OCI-LY3 (cell line): ENCODE data around the gene KLRD1.
"Not testable (repeated sequence)": the region's sequence is repeated elsewhere in the genome, so short reads cannot be mapped to it uniquely, and the experiment has no call there.

ENCODE experiments used
- H2AFZ ChIP-seq: fragments of 200-600, 300-600 bp; shearing (Covaris generic); 2 replicates; pipeline ENCODE4 v1.6.0; 2014; ENCODE audit warnings: antibody characterized with exemption, low read depth, low read length
- H3K27ac ChIP-seq: fragments of 200-600, 300-600 bp; sonication (generic); 2 replicates; pipeline ENCODE4 v1.5.1; 2014; ENCODE audit warnings: mild to moderate bottlenecking, low read length, moderate library complexity, mixed read lengths
- H3K27me3 ChIP-seq: fragments of 200-600, 300-600 bp; sonication (generic); 2 replicates; pipeline ENCODE4 v1.6.1; 2014; ENCODE audit warnings: low read depth, low read length, mixed read lengths
- H3K36me3 ChIP-seq: fragments of 200-600, 300-600 bp; sonication (generic); replicated peaks from 2 replicates; pipeline ENCODE3; 2014; ENCODE audit warnings: low read depth, low read length, mixed read lengths
- H3K4me1 ChIP-seq: fragments of 300-600, 200-600 bp; sonication (generic); 2 replicates; pipeline ENCODE4 v1.6.1; 2014; ENCODE audit warnings: low read length, mixed read lengths
- H3K4me2 ChIP-seq: fragments of 200-600, 300-600 bp; sonication (generic); 2 replicates; pipeline ENCODE4 v1.6.1; 2014; ENCODE audit warnings: low read length, mixed read lengths
- H3K4me3 ChIP-seq: fragments of 300-600, 200-600 bp; sonication (generic); 2 replicates; pipeline ENCODE4 v1.5.1; 2014; ENCODE audit warnings: antibody characterized with exemption, mild to moderate bottlenecking, low read length, moderate library complexity
- H3K79me2 ChIP-seq: fragments of 300-600, 200-600 bp; shearing (Covaris generic); 2 replicates; pipeline ENCODE4 v1.6.1; 2014; ENCODE audit warnings: mild to moderate bottlenecking, low read length, mixed read lengths
- H3K9ac ChIP-seq: fragments of 300-600, 200-600 bp; shearing (Covaris generic); 2 replicates; pipeline ENCODE4 v1.6.0; 2014; ENCODE audit warnings: mild to moderate bottlenecking, low read length, moderate library complexity
- H3K9me3 ChIP-seq: fragments of 200-600, 300-600 bp; shearing (Covaris generic); 2 replicates; pipeline ENCODE4 v1.6.1; 2014; ENCODE audit warnings: low read length, mixed read lengths; ENCODE audit not compliant: insufficient read depth
- H4K20me1 ChIP-seq: fragments of 200-600, 300-600 bp; sonication (generic); 2 replicates; pipeline ENCODE4 v1.6.1; 2016; ENCODE audit warnings: low read length, mixed read lengths; ENCODE audit not compliant: insufficient read depth
- EZH2phosphoT487 ChIP-seq: fragments of 200-600 bp; shearing (Covaris generic); IDR thresholded peaks from 2 replicates; pipeline ENCODE4 v1.6.1; 2018; ENCODE audit warnings: antibody characterized with exemption, mixed run types, low read depth
- TF ChIP-seq, protein P1 (sequence below): fragments of 200-600, 300-600 bp; sonication (generic); IDR thresholded peaks from 2 replicates; pipeline ENCODE4 v1.5.1; 2014; ENCODE audit warnings: antibody characterized with exemption, low read length, low read depth

The KLRD1 gene

DNA sequence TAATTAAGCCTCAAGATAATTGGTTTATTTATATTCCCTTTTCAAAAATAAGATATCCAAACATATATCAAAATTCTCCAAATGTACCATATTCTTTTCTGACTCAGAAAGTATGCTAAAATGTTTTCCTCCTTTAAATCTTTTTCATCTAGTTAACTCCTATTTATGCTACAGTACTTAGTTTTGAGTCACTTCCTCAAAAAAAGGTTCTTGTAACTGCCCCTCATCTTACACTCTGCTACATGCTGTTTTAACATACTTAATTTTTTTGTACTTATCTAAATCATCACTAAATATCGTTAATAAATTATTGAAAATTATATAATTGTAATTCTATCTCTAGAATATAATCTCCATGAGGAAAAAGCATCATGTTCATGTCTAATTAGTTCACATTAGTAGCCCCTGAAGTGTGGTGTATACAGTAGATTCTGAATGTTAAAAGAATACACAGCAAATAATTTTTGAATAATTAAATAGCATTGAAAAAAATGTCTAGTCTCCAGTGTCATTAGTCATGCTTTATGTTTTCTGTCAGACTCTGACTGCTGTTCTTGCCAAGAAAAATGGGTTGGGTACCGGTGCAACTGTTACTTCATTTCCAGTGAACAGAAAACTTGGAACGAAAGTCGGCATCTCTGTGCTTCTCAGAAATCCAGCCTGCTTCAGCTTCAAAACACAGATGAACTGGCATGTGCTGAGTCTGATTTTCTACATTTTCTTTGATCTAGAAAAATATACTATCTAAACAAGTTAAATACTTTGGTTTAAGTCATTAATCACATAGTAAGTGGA, 3.5 kb downstream of the KLRD1 start:
- Histone ChIP-seq H3K4me3 (no peak overlapping the region), H3K27ac (no peak overlapping the region), H3K79me2 (no peaks in the 10 kb centered on the region), H2AFZ (no peak overlapping the region), H3K4me2 (peak overlapping the region; percentile 5; the same call in 1 of the 2 replicates), H3K9ac (no peak overlapping the region), H3K9me3 (no peaks in the 10 kb centered on the region), H3K36me3 (no peaks in the 10 kb centered on the region), H3K4me1 (peaks cover 19% of the 10 kb centered on the region), H3K27me3 (no peaks in the 10 kb centered on the region), H4K20me1 (no peaks in the 10 kb centered on the region)
- TF ChIP-seq, protein P1, sequence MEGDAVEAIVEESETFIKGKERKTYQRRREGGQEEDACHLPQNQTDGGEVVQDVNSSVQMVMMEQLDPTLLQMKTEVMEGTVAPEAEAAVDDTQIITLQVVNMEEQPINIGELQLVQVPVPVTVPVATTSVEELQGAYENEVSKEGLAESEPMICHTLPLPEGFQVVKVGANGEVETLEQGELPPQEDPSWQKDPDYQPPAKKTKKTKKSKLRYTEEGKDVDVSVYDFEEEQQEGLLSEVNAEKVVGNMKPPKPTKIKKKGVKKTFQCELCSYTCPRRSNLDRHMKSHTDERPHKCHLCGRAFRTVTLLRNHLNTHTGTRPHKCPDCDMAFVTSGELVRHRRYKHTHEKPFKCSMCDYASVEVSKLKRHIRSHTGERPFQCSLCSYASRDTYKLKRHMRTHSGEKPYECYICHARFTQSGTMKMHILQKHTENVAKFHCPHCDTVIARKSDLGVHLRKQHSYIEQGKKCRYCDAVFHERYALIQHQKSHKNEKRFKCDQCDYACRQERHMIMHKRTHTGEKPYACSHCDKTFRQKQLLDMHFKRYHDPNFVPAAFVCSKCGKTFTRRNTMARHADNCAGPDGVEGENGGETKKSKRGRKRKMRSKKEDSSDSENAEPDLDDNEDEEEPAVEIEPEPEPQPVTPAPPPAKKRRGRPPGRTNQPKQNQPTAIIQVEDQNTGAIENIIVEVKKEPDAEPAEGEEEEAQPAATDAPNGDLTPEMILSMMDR = no peak
- no peak for TF ChIP-seq EZH2phosphoT487

GRCh38 chr12:10319388-10319787, 11.7 kb downstream of the KLRD1 start:
- Histone ChIP-seq H3K27ac (no peak overlapping the region), H3K27me3 (peaks cover 19% of the 10 kb centered on the region), H2AFZ (no peak overlapping the region), H3K79me2 (no peaks in the 10 kb centered on the region), H3K9ac (no peak overlapping the region), H3K9me3 (peaks cover 8% of the 10 kb centered on the region; the same call in 1 of the 2 replicates), H3K36me3 (peaks cover 4% of the 10 kb centered on the region), H3K4me2 (no peak overlapping the region), H3K4me1 (peaks cover 24% of the 10 kb centered on the region), H4K20me1 (no peaks in the 10 kb centered on the region), H3K4me3 (no peak overlapping the region)
- TF ChIP-seq, protein P1 = no peak
- no peak for TF ChIP-seq EZH2phosphoT487

DNA sequence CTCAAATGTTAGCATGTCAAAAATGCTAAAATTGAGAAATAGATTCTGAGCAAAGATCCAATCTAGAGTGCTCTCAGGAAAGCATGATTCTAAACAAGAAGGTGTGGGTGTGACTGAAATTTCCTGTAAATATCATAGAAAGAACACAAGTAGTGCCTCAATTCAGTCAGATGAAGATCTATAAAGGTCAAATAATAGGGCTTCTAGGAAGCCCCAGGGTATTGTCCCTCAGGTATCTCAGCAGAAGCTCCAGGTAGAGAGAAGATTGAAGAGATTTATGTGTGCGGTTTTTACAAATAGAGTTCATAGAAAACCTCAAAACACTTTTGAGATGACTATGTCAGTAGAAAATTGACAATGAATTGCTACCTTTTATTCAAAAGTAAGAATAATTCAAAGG, 13.0 kb downstream of the KLRD1 start:
- no peaks in the 10 kb centered on the region for H3K79me2 ChIP-seq
- no peak overlapping the region for H3K4me2 ChIP-seq
- no peak for TF ChIP-seq EZH2phosphoT487
- TF ChIP-seq, protein P1 = no peak
- peaks cover 4% of the 10 kb centered on the region for H3K36me3 ChIP-seq
- peaks cover 12% of the 10 kb centered on the region; the same call in 1 of the 2 replicates for H3K9me3 ChIP-seq
- H3K4me3 ChIP-seq = no peak overlapping the region
- H3K4me1 ChIP-seq = peaks cover 24% of the 10 kb centered on the region
- peaks cover 19% of the 10 kb centered on the region for H3K27me3 ChIP-seq
- no peak overlapping the region for H3K27ac ChIP-seq
- no peak overlapping the region for H3K9ac ChIP-seq
- no peaks in the 10 kb centered on the region for H4K20me1 ChIP-seq
- H2AFZ ChIP-seq = no peak overlapping the region

DNA sequence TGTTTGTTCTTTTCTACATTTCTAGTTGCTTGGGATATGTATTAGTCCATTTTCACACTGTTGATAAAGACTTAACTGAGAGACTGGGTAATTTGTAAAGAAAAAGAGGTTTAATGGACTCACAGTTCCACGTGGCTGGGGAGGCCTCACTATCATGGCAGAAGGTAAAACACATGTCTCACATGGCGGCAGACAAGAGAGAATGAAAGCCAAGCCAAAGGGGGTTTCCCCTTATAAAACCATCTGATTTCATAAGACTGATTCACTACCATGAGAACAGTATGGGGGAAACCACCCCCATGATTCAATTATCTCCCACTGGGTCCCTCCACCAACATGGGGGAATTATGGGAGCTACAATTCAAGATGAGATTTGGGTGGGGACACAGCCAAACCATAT, 21.0 kb downstream of the KLRD1 start:
- not testable (repeated sequence) for H3K9ac ChIP-seq, H2AFZ ChIP-seq, H4K20me1 ChIP-seq, H3K79me2 ChIP-seq, H3K4me1 ChIP-seq, H3K27ac ChIP-seq, H3K36me3 ChIP-seq, H3K9me3 ChIP-seq, H3K4me2 ChIP-seq, H3K4me3 ChIP-seq, H3K27me3 ChIP-seq
